ENCODE measurements around the gene RUNX2. TPM values are rescaled to one million over a fixed set of nuclear protein-coding genes. Genes with fewer than 3 reads are reported as not detected.

RUNX2 gene
- total and polyA plus RNA-seq, 2 donors (not counting 1 experiment from before 2014, with no cell fraction given): 1.3 to 2.4 TPM

DNA sequence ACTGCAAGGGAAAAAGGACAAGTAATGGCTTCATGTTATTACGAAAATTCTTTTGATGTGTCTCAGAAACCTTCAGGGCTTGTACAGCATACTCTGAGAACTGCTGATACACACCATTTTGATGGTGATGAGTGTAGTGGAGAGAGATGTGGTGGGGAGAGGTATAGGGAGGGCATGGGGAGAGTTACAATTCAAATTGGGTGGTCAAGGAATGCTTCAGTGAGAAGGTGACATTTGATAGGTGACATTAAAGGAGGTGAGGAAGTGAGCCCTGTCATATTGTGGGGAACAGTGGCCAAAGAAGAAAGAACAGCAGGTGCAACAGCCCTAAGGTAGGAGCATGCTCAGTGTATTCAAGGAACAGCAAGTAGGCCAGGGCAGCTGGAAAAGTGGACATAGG is 368.6 kb downstream of the RUNX2 start:
- no peak overlapping the region for H2AFZ ChIP-seq (ENCODE audit: insufficient read depth, low read depth, low read length, poor library complexity, severe bottlenecking)
- no peaks in the 10 kb centered on the region for H3K9me3 Mint-ChIP-seq (ENCODE audit: insufficient read depth)
- no peaks in the 10 kb centered on the region for H3K36me3 ChIP-seq (replicated peaks in 1 of 2; ENCODE audit: control extremely low read depth in 1 of 2, control insufficient read depth in 1 of 2, extremely low read depth in 1 of 2, insufficient read depth in 2 of 2, low read length in 1 of 2)
- WGBS (ENCODE audit: insufficient coverage): 100% methylated on average over 1 of the region's 1 CpG
- no peak overlapping the region for H3K9ac ChIP-seq (ENCODE audit: low read length)
- H3K4me1 ChIP-seq (ENCODE audit: control insufficient read depth in 2 of 2, insufficient read depth in 2 of 2, low read length in 2 of 2): peaks cover 0 to 4% of the 10 kb centered on the region in 2 donors
- H3K27me3 ChIP-seq (replicated peaks in 1 of 4; ENCODE audit: control extremely low read depth in 1 of 4, control insufficient read depth in 3 of 4, insufficient read depth in 4 of 4, low read length in 3 of 4): no peaks in the 10 kb centered on the region
- ATAC-seq (ENCODE audit: low read depth) (no peak), DNase-seq (no peak)
- ChIA-PET POLR2A (no interaction called here), CTCF (no interaction called here)
- no peak overlapping the region for H3K4me3 Mint-ChIP-seq
- H3K27ac Mint-ChIP-seq: no peak overlapping the region
- no peak for TF ChIP-seq EZH2 (IDR thresholded peaks at IDR 0.05; ENCODE audit: borderline replicate concordance, insufficient read depth, low read depth, low read length, poor library complexity, severe bottlenecking)
- TF ChIP-seq, protein P1, sequence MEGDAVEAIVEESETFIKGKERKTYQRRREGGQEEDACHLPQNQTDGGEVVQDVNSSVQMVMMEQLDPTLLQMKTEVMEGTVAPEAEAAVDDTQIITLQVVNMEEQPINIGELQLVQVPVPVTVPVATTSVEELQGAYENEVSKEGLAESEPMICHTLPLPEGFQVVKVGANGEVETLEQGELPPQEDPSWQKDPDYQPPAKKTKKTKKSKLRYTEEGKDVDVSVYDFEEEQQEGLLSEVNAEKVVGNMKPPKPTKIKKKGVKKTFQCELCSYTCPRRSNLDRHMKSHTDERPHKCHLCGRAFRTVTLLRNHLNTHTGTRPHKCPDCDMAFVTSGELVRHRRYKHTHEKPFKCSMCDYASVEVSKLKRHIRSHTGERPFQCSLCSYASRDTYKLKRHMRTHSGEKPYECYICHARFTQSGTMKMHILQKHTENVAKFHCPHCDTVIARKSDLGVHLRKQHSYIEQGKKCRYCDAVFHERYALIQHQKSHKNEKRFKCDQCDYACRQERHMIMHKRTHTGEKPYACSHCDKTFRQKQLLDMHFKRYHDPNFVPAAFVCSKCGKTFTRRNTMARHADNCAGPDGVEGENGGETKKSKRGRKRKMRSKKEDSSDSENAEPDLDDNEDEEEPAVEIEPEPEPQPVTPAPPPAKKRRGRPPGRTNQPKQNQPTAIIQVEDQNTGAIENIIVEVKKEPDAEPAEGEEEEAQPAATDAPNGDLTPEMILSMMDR (IDR thresholded peaks at IDR 0.05): no peak
- intact Hi-C loops (cut with micrococcal nuclease): no loop called here
- no peak overlapping the region for H3K4me3 ChIP-seq (ENCODE audit: control extremely low read depth in 1 of 5, extremely low read depth in 1 of 5, insufficient read depth in 1 of 5, low read depth in 2 of 5, low read length in 4 of 5)
- H4K20me1 ChIP-seq (ENCODE audit: control insufficient read depth, insufficient read depth, low read length, poor library complexity, severe bottlenecking): no peaks in the 10 kb centered on the region
- H3K27ac ChIP-seq (ENCODE audit: low read length in 2 of 2): no peak overlapping the region
- no peaks in the 10 kb centered on the region for H3K79me2 ChIP-seq (ENCODE audit: control insufficient read depth, insufficient read depth, low read length)
- peaks cover 0 to 2% (median 0%) of the 10 kb centered on the region in 3 donors for H3K9me3 ChIP-seq (ENCODE audit: control extremely low read depth in 1 of 3, control insufficient read depth in 2 of 3, insufficient read depth in 1 of 3, low read length in 2 of 3)
- H3K4me1 Mint-ChIP-seq: peaks cover 8% of the 10 kb centered on the region
- no peaks in the 10 kb centered on the region for H3K27me3 Mint-ChIP-seq
- no peak overlapping the region for H3K4me2 ChIP-seq (replicated peaks; ENCODE audit: low read depth, low read length, poor library complexity, severe bottlenecking)

DNA sequence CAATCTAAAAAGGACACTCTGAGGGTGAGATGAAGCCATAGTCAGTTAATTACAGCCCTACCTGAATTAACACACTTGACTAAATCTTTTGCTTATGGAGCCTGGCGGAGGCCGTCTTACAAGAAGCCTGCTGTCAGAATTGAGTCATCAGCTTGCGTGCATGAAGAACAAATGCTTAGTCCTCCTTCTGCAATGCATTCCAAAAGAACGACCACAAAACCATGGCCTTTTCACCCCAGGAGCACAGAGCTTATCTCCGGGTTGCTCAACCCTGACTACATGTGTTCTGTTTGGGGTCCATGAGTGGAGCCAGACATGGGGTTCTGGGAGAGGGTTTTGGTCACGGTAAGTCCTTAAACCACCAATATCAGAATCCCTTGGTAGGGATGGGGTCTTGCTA is 369.5 kb downstream of the RUNX2 start:
- CTCF ChIA-PET: no interaction called here
- Mint-ChIP-seq H3K9me3 (ENCODE audit: insufficient read depth) (no peaks in the 10 kb centered on the region), H3K27ac (no peak overlapping the region), H3K4me3 (no peak overlapping the region), H3K4me1 (peaks cover 8% of the 10 kb centered on the region), H3K27me3 (no peaks in the 10 kb centered on the region)
- H3K27ac ChIP-seq (ENCODE audit: low read length in 2 of 2): no peak overlapping the region
- H3K4me3 ChIP-seq (ENCODE audit: control extremely low read depth in 1 of 5, extremely low read depth in 1 of 5, insufficient read depth in 1 of 5, low read depth in 2 of 5, low read length in 4 of 5): no peak overlapping the region
- no peak for TF ChIP-seq EZH2 (IDR thresholded peaks at IDR 0.05; ENCODE audit: borderline replicate concordance, insufficient read depth, low read depth, low read length, poor library complexity, severe bottlenecking)
- TF ChIP-seq, protein P1 (IDR thresholded peaks at IDR 0.05): no peak
- WGBS (ENCODE audit: insufficient coverage): 84% methylated on average over 3 of the region's 6 CpGs
- no peaks in the 10 kb centered on the region for H3K79me2 ChIP-seq (ENCODE audit: control insufficient read depth, insufficient read depth, low read length)
- no peaks in the 10 kb centered on the region for H4K20me1 ChIP-seq (ENCODE audit: control insufficient read depth, insufficient read depth, low read length, poor library complexity, severe bottlenecking)
- ATAC-seq (ENCODE audit: low read depth) (no peak), DNase-seq (no peak)
- H3K36me3 ChIP-seq (replicated peaks in 1 of 2; ENCODE audit: control extremely low read depth in 1 of 2, control insufficient read depth in 1 of 2, extremely low read depth in 1 of 2, insufficient read depth in 2 of 2, low read length in 1 of 2): no peaks in the 10 kb centered on the region
- no peak overlapping the region for H2AFZ ChIP-seq (ENCODE audit: insufficient read depth, low read depth, low read length, poor library complexity, severe bottlenecking)
- intact Hi-C loops (cut with micrococcal nuclease): no loop called here
- no peak overlapping the region for H3K9ac ChIP-seq (ENCODE audit: low read length)
- H3K27me3 ChIP-seq (replicated peaks in 1 of 4; ENCODE audit: control extremely low read depth in 1 of 4, control insufficient read depth in 3 of 4, insufficient read depth in 4 of 4, low read length in 3 of 4): no peaks in the 10 kb centered on the region
- peaks cover 0 to 2% (median 0%) of the 10 kb centered on the region in 3 donors for H3K9me3 ChIP-seq (ENCODE audit: control extremely low read depth in 1 of 3, control insufficient read depth in 2 of 3, insufficient read depth in 1 of 3, low read length in 2 of 3)
- H3K4me2 ChIP-seq (replicated peaks; ENCODE audit: low read depth, low read length, poor library complexity, severe bottlenecking): no peak overlapping the region
- peaks cover 0 to 4% of the 10 kb centered on the region in 2 donors for H3K4me1 ChIP-seq (ENCODE audit: control insufficient read depth in 2 of 2, insufficient read depth in 2 of 2, low read length in 2 of 2)
- POLR2A ChIA-PET: no interaction called here
